Thoracic aorta (tissue), 2 donors: ENCODE results near the gene MTCL1. TPM values are rescaled to one million over a fixed set of nuclear protein-coding genes. Genes with fewer than 3 reads are reported as not detected.

Experiments
- ATAC-seq: fragments of 150-250 bp; one replicate; pipeline ENCODE4 v1.8.0; 2017; ENCODE audit warnings: low read depth; ENCODE audit not compliant: insufficient number of reproducible peaks, low FRiP score
- DNase-seq: peaks from one replicate; pipeline ENCODE4 v3.0.0-alpha.2; 2020; ENCODE audit warnings: low spot score
- H3K27ac ChIP-seq, 2 donors: fragments of 200-600 bp; sonication (generic); 1 replicate in 1 of 2; 2 replicates in 1 of 2; pipeline ENCODE4 v1.5.1; 2016; ENCODE audit warnings: mild to moderate bottlenecking in 2 of 2, moderate library complexity in 2 of 2
- H3K27me3 ChIP-seq: fragments of 200-600 bp; sonication (generic); replicated peaks from 2 replicates; pipeline ENCODE4 v1.6.0; 2016; ENCODE audit warnings: mild to moderate bottlenecking; ENCODE audit not compliant: insufficient read depth
- H3K36me3 ChIP-seq: fragments of 200-600 bp; sonication (generic); one replicate; pipeline ENCODE4 v1.5.1; 2016
- H3K4me1 ChIP-seq, 2 donors: fragments of 200-600 bp; sonication (generic); 1 replicate in 1 of 2; 2 replicates in 1 of 2; pipeline versions ENCODE4 v1.5.1 to v1.6.0; 2016; ENCODE audit warnings: low read depth in 2 of 2, mild to moderate bottlenecking in 1 of 2; ENCODE audit not compliant: control insufficient read depth in 1 of 2
- H3K4me3 ChIP-seq: fragments of 200-600 bp; sonication (generic); 2 replicates; pipeline ENCODE4 v1.5.1; 2016; ENCODE audit warnings: mild to moderate bottlenecking
- H3K9me3 ChIP-seq: fragments of 200-600 bp; sonication (generic); 2 replicates; pipeline ENCODE4 v1.5.1; 2016
- total RNA-seq, 2 donors: library from RNA; depleted of rRNA; stranded (reverse); fragments of >200 nt; gene quantifications; one replicate each; pipeline versions ENCODE4 v1.1.0 to v1.2.3, GENCODE V29; 2016
- TF ChIP-seq, protein P1 (sequence below): fragments of 200-600 bp; sonication (generic); IDR thresholded peaks from one replicate; pipeline ENCODE4 v1.5.1; 2019; ENCODE audit warnings: antibody characterized with exemption

MTCL1 gene
- total RNA-seq, 2 donors from 2014 or later, result 9.9 to 23.3 TPM

GRCh38 chr18:8703092-8703709 is 2.2 kb upstream of the MTCL1 start:
- ATAC-seq (no peak), DNase-seq (no peak)
- H3K27ac ChIP-seq, result no peak overlapping the region
- TF ChIP-seq, protein P1, sequence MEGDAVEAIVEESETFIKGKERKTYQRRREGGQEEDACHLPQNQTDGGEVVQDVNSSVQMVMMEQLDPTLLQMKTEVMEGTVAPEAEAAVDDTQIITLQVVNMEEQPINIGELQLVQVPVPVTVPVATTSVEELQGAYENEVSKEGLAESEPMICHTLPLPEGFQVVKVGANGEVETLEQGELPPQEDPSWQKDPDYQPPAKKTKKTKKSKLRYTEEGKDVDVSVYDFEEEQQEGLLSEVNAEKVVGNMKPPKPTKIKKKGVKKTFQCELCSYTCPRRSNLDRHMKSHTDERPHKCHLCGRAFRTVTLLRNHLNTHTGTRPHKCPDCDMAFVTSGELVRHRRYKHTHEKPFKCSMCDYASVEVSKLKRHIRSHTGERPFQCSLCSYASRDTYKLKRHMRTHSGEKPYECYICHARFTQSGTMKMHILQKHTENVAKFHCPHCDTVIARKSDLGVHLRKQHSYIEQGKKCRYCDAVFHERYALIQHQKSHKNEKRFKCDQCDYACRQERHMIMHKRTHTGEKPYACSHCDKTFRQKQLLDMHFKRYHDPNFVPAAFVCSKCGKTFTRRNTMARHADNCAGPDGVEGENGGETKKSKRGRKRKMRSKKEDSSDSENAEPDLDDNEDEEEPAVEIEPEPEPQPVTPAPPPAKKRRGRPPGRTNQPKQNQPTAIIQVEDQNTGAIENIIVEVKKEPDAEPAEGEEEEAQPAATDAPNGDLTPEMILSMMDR, result no peak
- H3K36me3 ChIP-seq, result no peaks in the 10 kb centered on the region
- no peaks in the 10 kb centered on the region for H3K27me3 ChIP-seq
- peaks cover 5 to 20% of the 10 kb centered on the region in 2 donors for H3K4me1 ChIP-seq
- H3K9me3 ChIP-seq, result no peaks in the 10 kb centered on the region
- no peak overlapping the region for H3K4me3 ChIP-seq

- DNase-seq (no peak), ATAC-seq (no peak)
- peak overlapping the region; percentile 89 to 90 for H3K27ac ChIP-seq
- no peaks in the 10 kb centered on the region for H3K36me3 ChIP-seq
- H3K4me1 ChIP-seq, result peaks cover 5 to 20% of the 10 kb centered on the region in 2 donors
- H3K27me3 ChIP-seq, result no peaks in the 10 kb centered on the region
- H3K4me3 ChIP-seq, result peak overlapping the region; percentile 78
- TF ChIP-seq, protein P1, result no peak
- H3K9me3 ChIP-seq, result no peaks in the 10 kb centered on the region
These were observed 1.5 kb upstream of the MTCL1 start for GRCh38 chr18:8703781-8704301.

GRCh38 chr18:8704361-8705237 is 757 bp upstream of the MTCL1 start:
- H3K27ac ChIP-seq, result peak overlapping the region; percentile 89 to 90
- peak; percentile 38 for DNase-seq
- H3K27me3 ChIP-seq, result no peaks in the 10 kb centered on the region
- ATAC-seq, result peak; percentile 75
- peak overlapping the region; percentile 78 for H3K4me3 ChIP-seq
- H3K4me1 ChIP-seq, result peaks cover 5 to 20% of the 10 kb centered on the region in 2 donors
- no peaks in the 10 kb centered on the region for H3K9me3 ChIP-seq
- H3K36me3 ChIP-seq, result no peaks in the 10 kb centered on the region
- TF ChIP-seq, protein P1, result peak; percentile 5

DNA sequence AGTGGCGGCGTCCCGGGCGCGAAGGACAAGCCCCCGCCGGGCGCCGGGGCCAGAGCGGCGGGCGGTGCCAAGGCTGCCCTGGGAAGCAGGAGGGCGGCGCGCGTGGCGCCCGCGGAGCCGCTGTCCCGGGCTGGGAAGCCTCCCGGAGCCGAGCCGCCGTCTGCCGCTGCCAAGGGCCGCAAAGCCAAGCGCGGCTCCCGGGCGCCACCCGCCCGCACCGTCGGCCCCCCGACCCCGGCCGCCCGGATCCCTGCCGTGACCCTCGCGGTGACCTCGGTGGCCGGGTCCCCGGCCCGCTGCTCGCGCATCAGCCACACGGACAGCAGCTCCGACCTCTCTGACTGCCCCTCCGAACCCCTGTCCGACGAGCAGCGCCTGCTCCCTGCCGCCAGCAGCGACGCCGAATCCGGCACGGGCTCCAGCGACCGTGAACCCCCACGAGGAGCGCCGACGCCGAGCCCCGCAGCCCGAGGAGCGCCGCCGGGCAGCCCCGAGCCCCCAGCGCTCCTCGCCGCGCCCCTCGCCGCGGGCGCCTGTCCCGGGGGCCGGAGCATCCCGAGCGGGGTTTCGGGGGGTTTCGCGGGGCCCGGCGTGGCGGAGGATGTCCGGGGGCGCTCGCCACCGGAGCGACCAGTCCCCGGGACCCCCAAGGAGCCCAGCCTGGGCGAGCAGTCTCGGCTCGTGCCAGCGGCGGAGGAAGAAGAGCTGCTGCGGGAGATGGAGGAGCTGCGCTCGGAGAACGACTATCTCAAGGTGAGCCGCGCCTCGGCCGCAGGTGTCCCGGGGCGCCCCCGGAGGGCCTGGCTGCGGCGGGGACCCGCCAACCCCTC is 820 bp downstream of the MTCL1 start:
- H3K4me3 ChIP-seq, result peak overlapping the region; percentile 82
- ATAC-seq, result no peak
- peaks cover 5 to 20% of the 10 kb centered on the region in 2 donors for H3K4me1 ChIP-seq
- peak overlapping the region; percentile 15 to 70 for H3K27ac ChIP-seq
- no peak for DNase-seq
- H3K36me3 ChIP-seq, result no peaks in the 10 kb centered on the region
- TF ChIP-seq, protein P1, result no peak
- no peaks in the 10 kb centered on the region for H3K9me3 ChIP-seq
- H3K27me3 ChIP-seq, result no peaks in the 10 kb centered on the region
